ENCODE results near the gene CLTCL1. TPM values are rescaled to one million over a fixed set of nuclear protein-coding genes. Genes with fewer than 3 reads are reported as not detected.
"Not testable (repeated sequence)": the region's sequence is repeated elsewhere in the genome, so short reads cannot be mapped to it uniquely, and the experiment has no call there.

Gene CLTCL1
- 1 to 10 TPM; 3.9 to 5.4 (median 4.5) TPM for polyA plus RNA-seq (ENCODE audit: insufficient read length in 3 of 3)

DNA sequence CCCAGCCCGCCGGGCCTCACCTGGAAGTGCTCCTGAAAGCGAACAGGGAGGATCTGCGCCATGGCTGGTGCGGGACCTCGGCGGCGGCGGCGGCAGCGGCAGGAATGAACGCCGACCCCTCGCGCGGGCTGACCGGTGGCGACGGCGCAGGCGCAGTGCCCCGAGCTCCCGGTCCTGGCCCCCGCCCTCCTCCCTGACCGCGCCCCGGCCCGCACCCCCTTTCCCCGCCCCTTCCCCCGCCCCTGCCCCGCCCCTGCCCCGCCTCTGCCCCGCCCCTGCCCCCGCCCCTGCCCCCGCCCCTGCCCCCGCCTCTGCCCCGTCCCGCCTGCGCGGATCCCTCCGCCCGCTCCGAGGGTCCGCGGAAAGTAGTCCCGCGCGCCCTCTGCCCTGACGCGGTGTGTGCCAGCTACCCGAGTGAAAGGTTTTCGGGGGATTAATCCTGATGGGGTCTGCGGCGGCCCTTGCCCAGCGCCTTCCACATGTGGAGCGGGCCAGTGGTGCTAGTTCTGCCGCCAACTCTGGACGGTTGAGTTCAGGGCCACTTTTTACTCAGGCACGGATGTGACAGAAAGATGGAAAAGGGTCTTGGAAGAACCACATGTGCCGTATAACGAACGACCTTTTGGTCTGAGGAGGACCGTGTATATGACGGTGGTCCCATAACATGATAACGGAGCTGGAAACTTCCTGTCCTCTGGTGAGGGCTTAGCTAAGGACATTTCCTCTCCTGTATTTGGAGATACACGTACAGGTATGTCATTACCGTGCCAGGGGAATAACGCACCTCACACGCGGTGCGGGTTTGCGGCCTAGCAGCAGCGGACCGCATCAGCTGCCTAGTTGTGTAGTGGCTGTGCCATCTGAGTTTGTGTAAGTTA lies at the start of gene CLTCL1:
TSS of gene CLTCL1 (minus strand) at position 140 of the 878 bp plus-strand sequence. CDS start at position 62, 78 bp downstream.
- peak; percentile 57 to 74 (median 67) for DNase-seq (ENCODE audit: low read depth in 3 of 3, low spot score in 2 of 3)

DNA sequence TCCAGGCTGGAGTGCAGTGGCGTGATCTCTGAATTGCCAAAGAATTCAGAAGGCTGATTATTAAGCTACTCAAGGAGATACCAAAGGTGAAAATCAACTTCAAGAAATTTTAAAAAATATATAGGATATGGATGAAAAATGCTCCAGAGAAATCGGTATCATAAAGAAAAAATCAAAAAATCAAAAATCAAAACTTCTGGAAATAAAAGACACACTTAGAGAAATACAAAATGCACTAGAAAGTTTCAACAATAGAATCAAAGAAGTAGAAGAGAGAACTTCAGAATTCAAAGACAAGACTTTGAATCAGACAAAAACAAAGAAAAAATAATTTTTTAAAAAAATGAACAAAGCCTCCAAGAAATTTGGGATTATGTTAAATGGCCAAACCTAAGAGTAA lies 45.6 kb upstream of the CLTCL1 start:
- DNase-seq (ENCODE audit: low read depth in 3 of 3, low spot score in 2 of 3) = no peak

DNA sequence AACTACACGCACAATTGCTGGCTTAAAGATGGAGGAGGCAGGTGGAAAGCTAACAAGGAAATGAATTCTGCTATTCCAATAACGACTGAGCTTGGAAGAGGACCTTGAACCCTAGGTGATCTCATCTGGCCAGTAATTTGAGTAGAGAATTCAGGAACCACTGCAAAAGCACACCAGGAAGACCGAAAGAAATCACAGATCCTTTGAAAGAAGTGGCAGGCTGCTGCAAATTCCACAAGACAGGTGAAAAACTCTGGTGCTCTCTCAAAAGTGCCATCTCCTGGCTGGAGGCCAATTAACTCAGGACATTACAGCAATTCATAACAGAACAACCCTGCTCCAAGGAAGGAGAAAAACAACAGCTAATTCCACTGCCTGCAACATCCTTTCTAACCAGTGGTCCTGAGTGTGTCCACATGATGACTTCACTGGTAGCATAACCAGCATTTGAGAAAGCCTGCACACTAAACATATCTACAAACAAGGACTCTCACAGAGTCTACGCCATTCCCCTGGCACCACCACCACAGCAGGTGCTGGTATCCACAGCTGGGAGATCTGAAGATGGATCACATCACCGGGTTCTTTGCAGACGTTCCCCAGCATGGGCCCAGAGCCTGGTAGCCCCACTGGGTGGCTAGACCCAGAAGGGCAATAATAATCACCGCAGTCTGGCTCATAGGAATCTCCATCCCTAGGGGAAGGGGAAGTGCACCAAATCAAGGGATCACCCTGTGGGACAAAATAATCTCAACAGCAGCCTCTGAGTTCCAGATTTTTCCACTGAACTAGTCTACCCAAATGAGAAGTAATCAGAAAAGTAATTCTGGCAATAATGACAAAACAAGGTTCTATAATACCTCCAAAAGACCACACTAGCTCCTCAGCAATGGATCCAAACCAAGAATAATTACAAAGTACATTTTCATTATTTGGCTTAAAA lies 44.9 kb upstream of the CLTCL1 start:
- no peak for DNase-seq (ENCODE audit: low read depth in 3 of 3, low spot score in 2 of 3)

DNA sequence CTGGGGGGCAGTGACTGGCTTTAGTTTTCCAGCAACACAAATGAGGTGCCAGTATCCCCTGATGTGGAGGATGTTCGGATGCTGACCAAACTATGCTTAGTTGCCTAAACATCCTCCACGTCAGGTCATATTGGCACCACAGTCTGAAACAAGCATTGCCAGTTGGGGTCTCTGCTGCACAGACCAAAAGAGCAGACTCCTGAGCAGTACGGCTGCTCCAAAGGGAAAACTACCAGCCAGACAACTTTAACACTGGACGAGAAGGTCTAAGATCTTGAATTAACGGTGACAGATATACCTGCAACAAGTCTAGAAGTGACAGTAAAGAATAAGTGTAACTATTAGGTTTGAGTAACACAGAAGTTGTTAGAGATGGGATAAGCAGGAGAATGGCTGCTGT lies 40.5 kb upstream of the CLTCL1 start:
- DNase-seq (ENCODE audit: low read depth in 3 of 3, low spot score in 2 of 3) = no peak

GRCh38 chr22:19331474-19331873 lies 40.0 kb upstream of the CLTCL1 start:
- DNase-seq (ENCODE audit: low read depth in 3 of 3, low spot score in 2 of 3) = no peak

GRCh38 chr22:19330865-19331418 lies 39.4 kb upstream of the CLTCL1 start:
- DNase-seq (ENCODE audit: low read depth in 3 of 3, low spot score in 2 of 3) = no peak

GRCh38 chr22:19330205-19330604 lies 38.7 kb upstream of the CLTCL1 start:
- DNase-seq (ENCODE audit: low read depth in 3 of 3, low spot score in 2 of 3) = not testable (repeated sequence)

DNA sequence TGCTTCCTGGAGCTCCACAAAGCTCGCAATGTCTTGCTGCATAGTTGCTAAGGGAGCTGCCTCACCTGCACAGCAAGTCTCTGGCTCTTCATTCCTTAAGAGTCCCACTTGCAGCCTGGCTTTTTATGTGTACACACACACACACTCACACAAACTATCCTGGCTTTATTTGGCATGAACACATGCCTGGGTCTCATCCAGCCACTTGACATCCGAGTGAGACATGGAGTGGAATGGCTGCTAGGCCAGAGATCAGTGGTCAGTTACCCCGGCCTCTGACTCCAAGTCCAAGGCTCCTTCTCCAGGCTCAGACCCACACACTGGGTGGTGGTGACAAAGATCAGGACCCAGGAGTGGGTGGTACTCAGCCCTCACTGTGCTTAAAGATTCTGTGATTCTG lies 37.9 kb upstream of the CLTCL1 start:
- no peak for DNase-seq (ENCODE audit: low read depth in 3 of 3, low spot score in 2 of 3)

DNA sequence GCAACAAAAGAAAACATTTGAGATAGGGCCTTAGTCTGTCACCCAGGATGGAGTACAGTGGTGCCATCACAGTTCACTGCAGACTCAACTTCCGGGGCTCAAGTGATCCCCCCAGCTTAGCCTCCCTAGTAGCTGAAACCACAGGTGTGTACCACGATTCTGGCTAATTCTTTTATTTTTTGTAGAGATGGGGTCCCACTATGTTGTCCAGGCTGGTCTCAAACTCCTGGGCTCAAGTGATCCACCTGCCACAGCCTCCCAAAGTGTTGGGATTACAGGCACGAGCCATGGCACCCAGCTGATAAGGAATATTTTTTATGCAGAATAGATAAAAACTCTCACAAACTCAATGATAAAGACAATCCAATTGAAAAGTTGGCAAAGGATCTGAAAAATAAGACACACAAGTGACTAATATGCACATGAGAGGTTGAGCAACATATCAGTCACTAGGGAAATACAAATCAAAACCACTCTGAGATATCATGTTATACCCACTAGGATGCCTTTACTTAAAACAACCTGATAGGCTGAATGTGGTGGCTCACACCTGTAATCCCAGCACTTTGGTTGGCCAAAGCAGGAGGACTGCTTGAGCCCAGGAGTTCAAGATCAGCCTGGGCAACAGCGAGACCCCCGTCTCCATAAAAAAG lies 33.9 kb upstream of the CLTCL1 start:
- DNase-seq (ENCODE audit: low read depth in 3 of 3, low spot score in 2 of 3) = no peak

DNA sequence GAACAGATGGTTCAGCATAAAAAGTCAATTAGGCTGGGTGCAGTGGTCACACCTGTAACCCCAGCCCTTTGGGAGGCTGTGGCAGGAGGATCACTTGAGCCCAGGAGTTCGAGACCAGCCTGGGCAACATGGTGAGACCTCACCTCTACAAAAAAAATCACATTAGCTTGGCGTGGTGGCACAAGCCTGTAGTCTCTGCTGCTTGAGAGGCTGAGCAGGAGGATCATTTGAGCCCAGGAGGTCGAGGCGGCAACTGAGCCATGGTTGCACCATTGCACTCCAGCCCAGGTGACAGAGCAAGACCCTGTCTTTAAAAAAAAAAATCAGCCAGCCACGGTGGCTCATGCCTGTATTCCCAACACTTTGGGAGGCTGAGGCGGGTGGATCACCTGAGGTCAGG lies 31.9 kb upstream of the CLTCL1 start:
- DNase-seq (ENCODE audit: low read depth in 3 of 3, low spot score in 2 of 3) = not testable (repeated sequence)

- DNase-seq (ENCODE audit: low read depth in 3 of 3, low spot score in 2 of 3) = no peak
Observed at GRCh38 chr22:19321757-19322156, 30.2 kb upstream of the CLTCL1 start.

GRCh38 chr22:19320136-19320535 lies 28.6 kb upstream of the CLTCL1 start:
- not testable (repeated sequence) for DNase-seq (ENCODE audit: low read depth in 3 of 3, low spot score in 2 of 3)

DNA sequence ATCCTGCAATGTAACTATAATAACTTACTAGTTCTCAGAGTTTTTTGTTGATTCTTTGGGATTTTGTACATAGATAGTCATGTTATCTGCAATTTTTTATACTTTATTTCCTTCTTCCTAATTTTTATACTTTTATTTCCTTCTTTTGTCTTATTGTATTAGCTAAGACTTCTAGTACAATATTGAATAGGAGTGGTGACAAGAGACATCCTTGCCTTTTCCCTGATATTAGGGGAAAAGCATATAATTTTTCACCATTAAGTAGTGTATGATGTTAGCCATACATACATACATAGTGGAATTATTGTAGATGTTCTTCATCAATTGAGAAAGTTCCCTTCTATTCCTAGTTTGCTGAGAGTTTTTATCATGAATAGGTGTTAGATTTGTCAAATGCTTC lies 27.8 kb upstream of the CLTCL1 start:
- DNase-seq (ENCODE audit: low read depth in 3 of 3, low spot score in 2 of 3) = no peak

- DNase-seq (ENCODE audit: low read depth in 3 of 3, low spot score in 2 of 3) = no peak
Observed at GRCh38 chr22:19317865-19318264, 26.3 kb upstream of the CLTCL1 start.

DNA sequence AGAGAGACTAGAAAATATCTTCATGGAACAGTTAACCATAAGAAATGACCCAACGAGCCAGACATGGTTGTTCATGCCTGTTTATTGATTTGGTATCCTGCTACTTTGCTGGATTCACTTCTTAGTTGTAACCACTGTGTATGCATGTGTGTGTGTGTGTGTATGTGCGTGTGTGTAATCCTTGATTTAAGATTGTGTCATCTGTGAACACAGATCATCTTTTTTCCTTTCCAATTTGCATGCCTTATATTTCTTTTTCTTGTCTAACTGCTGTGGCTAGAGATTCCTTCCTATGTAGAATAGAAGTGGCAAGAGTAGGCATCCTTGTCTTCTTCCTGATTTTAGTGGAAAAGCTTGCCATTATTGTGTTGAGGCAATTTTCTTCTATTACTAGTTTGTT lies 16.4 kb upstream of the CLTCL1 start:
- no peak for DNase-seq (ENCODE audit: low read depth in 3 of 3, low spot score in 2 of 3)

- not testable (repeated sequence) for DNase-seq (ENCODE audit: low read depth in 3 of 3, low spot score in 2 of 3)
Observed at GRCh38 chr22:19306535-19306934, 15.0 kb upstream of the CLTCL1 start.

- DNase-seq (ENCODE audit: low read depth in 3 of 3, low spot score in 2 of 3) = no peak
Observed at GRCh38 chr22:19304547-19304946, 13.0 kb upstream of the CLTCL1 start.

GRCh38 chr22:19303785-19304184 lies 12.3 kb upstream of the CLTCL1 start:
- no peak for DNase-seq (ENCODE audit: low read depth in 3 of 3, low spot score in 2 of 3)

GRCh38 chr22:19295733-19296132 lies 4.2 kb upstream of the CLTCL1 start:
- no peak for DNase-seq (ENCODE audit: low read depth in 3 of 3, low spot score in 2 of 3)

DNA sequence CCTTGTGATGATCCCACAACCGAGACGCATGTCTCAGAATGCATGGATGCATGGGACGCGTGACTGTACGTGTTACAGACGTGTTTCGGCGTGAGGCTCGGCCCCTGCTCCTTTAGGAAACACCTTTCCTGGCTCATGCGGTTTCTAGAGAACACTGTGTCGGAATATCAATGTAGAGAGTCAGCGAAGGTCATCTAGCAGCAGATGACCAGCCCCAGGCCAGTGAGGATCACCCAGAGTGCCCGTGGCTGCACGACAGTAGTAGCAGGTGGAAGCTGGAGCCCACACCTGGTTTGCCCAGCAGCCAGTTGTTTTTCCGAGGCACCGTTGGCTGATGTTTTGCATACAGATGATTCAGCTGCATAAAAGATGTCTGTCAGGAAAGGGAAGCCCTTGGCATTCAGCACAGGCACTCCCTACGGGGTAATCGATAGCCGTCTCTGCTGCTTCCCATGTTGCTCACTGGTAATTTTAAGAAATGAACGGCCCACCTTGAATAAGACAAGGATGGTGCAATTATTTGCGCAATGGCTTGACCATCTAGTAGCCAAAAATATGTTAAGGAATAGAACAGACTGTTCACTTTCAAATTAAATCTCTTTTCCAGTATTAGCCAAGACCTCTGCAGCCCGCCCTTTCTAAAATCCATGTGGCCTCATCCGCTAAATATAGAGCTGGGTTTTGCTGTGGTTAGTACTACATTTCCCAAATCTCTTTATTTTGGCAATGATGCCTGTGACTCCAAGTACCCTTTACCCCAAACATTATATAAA lies 1.1 kb upstream of the CLTCL1 start:
- no peak for DNase-seq (ENCODE audit: low read depth in 3 of 3, low spot score in 2 of 3)

Data from right renal cortex interstitium (tissue), 3 donors.